Body of pancreas (tissue), 4 donors: Measurements from ENCODE around the gene FILIP1L. TPM values are rescaled to one million over a fixed set of nuclear protein-coding genes. Genes with fewer than 3 reads are reported as not detected.
A peak's percentile ranks its signal among the peaks of the same experiment; 100 is the strongest.

Experiments used
- ATAC-seq: fragments of 150-250 bp; one replicate; pipeline ENCODE4 v1.9.1; 2016
- DNase-seq, 4 donors: peaks; one replicate each; pipeline ENCODE4 v3.0.0-alpha.2; 2019
- H3K27ac ChIP-seq, 4 donors: fragments of 200-600 bp; sonication (generic); 1 replicate in 3 of 4; 2 replicates in 1 of 4; pipeline versions ENCODE4 v1.5.1 to v1.6.1; 2016 to 2019; ENCODE audit warnings: mild to moderate bottlenecking in 1 of 4, mixed read lengths in 1 of 4, moderate library complexity in 1 of 4
- H3K27me3 ChIP-seq, 2 donors: fragments of 200-600 bp; sonication (generic); one replicate each; pipeline ENCODE4 v1.6.0; 2016; ENCODE audit warnings: mild to moderate bottlenecking in 1 of 2
- H3K36me3 ChIP-seq, 2 donors: fragments of 200-600 bp; sonication (generic); replicated peaks in 1 of 2; 2 replicates each; pipeline ENCODE4 v1.5.1; 2016; ENCODE audit warnings: low read depth in 2 of 2; ENCODE audit not compliant: insufficient read depth in 1 of 2
- H3K4me1 ChIP-seq: fragments of 200-600 bp; sonication (generic); one replicate; pipeline ENCODE4 v1.6.0; 2016
- H3K4me3 ChIP-seq, 2 donors: fragments of 200-600 bp; sonication (generic); 1 replicate in 1 of 2; 2 replicates in 1 of 2; pipeline ENCODE4 v1.5.1; 2016 to 2019
- H3K9me3 ChIP-seq, 3 donors: fragments of 200-600 bp; sonication (generic); 1 replicate in 2 of 3; 2 replicates in 1 of 3; pipeline ENCODE4 v1.5.1; 2016
- CTCF ChIP-seq, 7 experiments: fragments of 450-650 bp in 4 of 7; fragments of 200-600 bp in 3 of 7; sonication (generic) in 3 of 7; IDR thresholded peaks; one replicate each; pipeline ENCODE4 v1.5.1; 2016 to 2019; ENCODE audit warnings: antibody characterized with exemption in 7 of 7
- POLR2A ChIP-seq, 3 donors: fragments of 450-650 bp; IDR thresholded peaks; one replicate each; pipeline ENCODE4 v1.6.1; 2016; ENCODE audit warnings: antibody characterized with exemption in 3 of 3, mild to moderate bottlenecking in 2 of 3
- WGBS, 2 donors: methylation state at CpG; one replicate each; pipeline ENCODE4 v1.1.5; 2017; 5-methylcytosine and 5-hydroxymethylcytosine counted together
- intact Hi-C: fragments of 100-400 bp; cut with DNase I; formaldehyde crosslinking; loops from one replicate; pipeline ENCODE4 v1.15.1; 2023
- total RNA-seq, 2 donors: library from RNA; depleted of rRNA; stranded (reverse); fragments of >200 nt; gene quantifications; one replicate each; pipeline ENCODE4 v1.1.0, GENCODE V29; 2016

The FILIP1L gene
- total RNA-seq, 2 donors from 2014 or later = 27.8 to 47.8 TPM

DNA sequence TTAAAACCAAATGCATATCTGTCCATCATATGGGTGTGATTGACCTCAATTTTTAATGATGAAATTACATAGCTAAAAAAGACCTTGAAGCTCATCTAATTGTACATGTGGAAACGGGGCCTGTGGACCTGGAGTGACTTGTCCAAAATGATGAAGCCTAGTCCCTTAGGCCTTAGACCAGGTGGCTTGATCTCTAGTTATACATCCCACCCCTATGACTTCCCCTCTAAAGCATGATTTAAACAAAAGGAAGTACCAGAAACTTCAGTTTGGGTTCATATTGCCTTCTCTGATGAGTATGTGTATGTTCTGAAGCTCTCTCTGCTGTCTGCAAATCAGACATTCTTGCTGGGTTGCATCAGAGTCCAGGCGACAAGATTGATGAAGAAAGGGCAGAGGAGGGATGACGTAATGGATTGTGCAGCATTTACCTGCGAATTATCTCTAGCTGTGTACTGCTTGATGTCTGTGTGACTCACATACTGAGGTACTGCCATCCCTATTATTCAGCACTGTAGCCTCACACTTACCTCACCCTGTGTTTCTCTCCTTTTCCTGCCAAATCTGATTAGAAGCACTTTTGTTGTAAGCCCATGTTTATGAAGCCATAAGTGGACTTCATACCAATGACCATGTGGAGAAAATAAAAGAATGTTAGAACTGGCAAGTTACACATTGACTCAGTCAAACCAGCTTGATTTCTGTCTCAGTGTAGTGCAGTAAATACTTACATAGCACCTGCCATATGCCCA lies 111.5 kb downstream of the FILIP1L start:
- peak overlapping the region; percentile 45 to 64 (median 58) for H3K27ac ChIP-seq

DNA sequence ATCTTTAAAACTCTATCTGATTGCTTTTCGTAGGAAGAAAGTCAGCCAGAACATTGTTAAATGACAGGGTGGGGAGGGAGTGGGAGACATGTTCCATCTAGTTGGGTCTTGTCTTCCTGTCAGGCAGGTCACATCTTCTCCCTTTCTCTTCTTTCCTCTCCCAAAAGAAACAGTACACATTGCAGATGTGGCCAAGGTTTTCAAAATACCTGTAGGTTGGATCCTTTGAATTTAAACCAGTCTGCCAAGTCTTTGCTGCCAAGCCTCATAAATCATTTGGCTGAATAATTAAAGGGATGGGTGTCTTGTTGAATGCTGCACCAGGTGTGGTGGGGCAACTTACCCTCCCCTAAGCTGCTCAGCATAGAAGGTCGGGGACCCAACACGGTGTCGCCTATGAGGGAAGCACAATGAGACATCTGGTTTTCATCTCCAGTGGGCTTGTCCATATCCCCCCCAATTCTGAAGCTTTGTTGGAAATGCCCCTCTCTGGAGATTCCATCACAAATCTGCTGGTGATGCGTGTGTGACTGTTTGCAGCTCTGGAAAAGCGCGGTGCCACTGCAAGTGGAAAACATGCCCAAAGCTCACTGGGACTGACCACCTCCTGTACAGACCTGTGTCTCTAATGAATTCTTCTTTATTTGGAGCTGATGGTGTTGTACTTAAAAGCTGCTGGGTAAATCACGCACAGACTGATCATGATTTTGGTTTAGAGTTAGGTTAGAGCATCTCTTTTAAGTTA lies 112.6 kb downstream of the FILIP1L start:
- Histone ChIP-seq H3K27me3 (no peaks in the 10 kb centered on the region), H3K4me1 (peaks cover 42% of the 10 kb centered on the region), H3K27ac (peak overlapping the region; percentile 2 to 64 (median 58)), H3K9me3 (no peaks in the 10 kb centered on the region), H3K36me3 (no peaks in the 10 kb centered on the region), H3K4me3 (no peak overlapping the region)
- 72 to 90% methylated on average over 8 of the region's 8 CpGs for WGBS, 2 donors
- intact Hi-C loops = no loop called here
- TF ChIP-seq CTCF (IDR thresholded peaks at IDR 0.05) (no peak), POLR2A (IDR thresholded peaks at IDR 0.05) (no peak)
- DNase-seq (peak in 1 of 4 donors; percentile 9), ATAC-seq (no peak)

More for the DNA sequence above, 111.5 kb downstream of the FILIP1L start:
- WGBS, 2 donors = 46 to 56% methylated on average over 4 of the region's 4 CpGs
- DNase-seq (peak; percentile 28 to 66 (median 46)), ATAC-seq (peak; percentile 92)
- TF ChIP-seq CTCF (IDR thresholded peaks at IDR 0.05) (no peak), POLR2A (IDR thresholded peaks at IDR 0.05) (no peak)
- no peaks in the 10 kb centered on the region for H3K27me3 ChIP-seq
- H3K4me1 ChIP-seq = peaks cover 51% of the 10 kb centered on the region
- no peaks in the 10 kb centered on the region for H3K9me3 ChIP-seq
- intact Hi-C loops = no loop called here
- no peaks in the 10 kb centered on the region for H3K36me3 ChIP-seq
- no peak overlapping the region for H3K4me3 ChIP-seq

DNA sequence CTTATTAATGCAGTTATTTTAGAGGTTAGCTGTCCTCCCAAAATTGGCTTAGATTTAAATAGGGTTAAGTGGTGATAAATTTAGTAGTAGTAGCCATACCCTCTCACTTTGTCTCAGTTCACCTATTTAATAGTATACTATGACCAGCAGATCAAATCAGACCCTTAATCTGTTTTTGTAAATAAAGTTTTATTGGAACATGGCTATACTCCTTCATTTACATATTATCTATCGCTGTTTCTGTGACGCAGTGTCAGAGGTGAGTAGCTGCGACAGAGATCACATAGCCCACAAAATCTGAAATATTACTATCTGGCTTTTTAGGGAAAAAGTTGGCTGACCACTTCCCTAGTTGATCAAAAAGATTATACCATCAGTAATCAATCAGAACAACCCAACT lies 113.2 kb downstream of the FILIP1L start:
- Histone ChIP-seq H3K9me3 (no peaks in the 10 kb centered on the region), H3K4me1 (peaks cover 37% of the 10 kb centered on the region), H3K4me3 (no peak overlapping the region), H3K36me3 (no peaks in the 10 kb centered on the region), H3K27ac (peak overlapping the region; percentile 2 to 64 (median 58)), H3K27me3 (no peaks in the 10 kb centered on the region)
- intact Hi-C loops = no loop called here
- ATAC-seq (no peak), DNase-seq (no peak)
- TF ChIP-seq CTCF (IDR thresholded peaks at IDR 0.05) (no peak), POLR2A (IDR thresholded peaks at IDR 0.05) (no peak)
- WGBS, 2 donors = 93 to 98% methylated on average over 3 of the region's 3 CpGs

DNA sequence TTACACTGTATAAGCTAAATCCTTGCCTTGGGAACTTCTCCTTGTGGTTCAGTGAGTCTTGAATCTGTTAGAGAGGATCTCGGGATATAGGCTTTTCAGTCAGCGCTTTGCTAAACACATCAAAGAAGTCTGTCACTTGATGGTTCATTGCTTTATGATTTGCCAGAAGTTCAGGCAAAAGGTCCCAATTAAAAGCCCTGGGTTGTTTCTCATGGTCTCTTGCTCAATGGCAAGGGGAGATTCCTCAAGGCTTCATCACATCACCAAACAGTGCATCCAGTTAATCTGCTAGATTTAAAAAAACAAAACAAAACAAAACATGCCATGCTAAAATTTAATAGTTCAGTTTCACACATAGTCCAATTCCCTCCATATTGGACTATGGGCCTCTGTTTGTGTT lies 114.8 kb downstream of the FILIP1L start:
- ATAC-seq (no peak), DNase-seq (no peak)
- 88 to 95% methylated on average over 2 of the region's 2 CpGs for WGBS, 2 donors
- Histone ChIP-seq H3K27ac (no peak overlapping the region), H3K27me3 (no peaks in the 10 kb centered on the region), H3K36me3 (no peaks in the 10 kb centered on the region), H3K4me1 (peaks cover 25% of the 10 kb centered on the region), H3K4me3 (no peak overlapping the region), H3K9me3 (no peaks in the 10 kb centered on the region)
- intact Hi-C loops = no loop called here
- TF ChIP-seq CTCF (IDR thresholded peaks at IDR 0.05) (no peak), POLR2A (IDR thresholded peaks at IDR 0.05) (no peak)
